SIG-M5 treated with dmso at 0.1 percent for 504 hours (cell line): Measurements from ENCODE around the gene CCDC87.
A peak's percentile ranks its signal among the peaks of the same experiment; 100 is the strongest.
"Not testable (repeated sequence)": the region's sequence is repeated elsewhere in the genome, so short reads cannot be mapped to it uniquely, and the experiment has no call there.

Experiments used
- DNase-seq: peaks from one replicate; lab custom pipeline; 2025; ENCODE audit not compliant: unreplicated experiment; lab: John Stamatoyannopoulos, UW

CCDC87 gene

GRCh38 chr11:66585447-66585846 is 7.4 kb downstream of the CCDC87 start:
- not testable (repeated sequence) for DNase-seq

- DNase-seq: not testable (repeated sequence)
Observed at GRCh38 chr11:66582565-66583147, 10.2 kb downstream of the CCDC87 start.

- DNase-seq: no peak
Observed at GRCh38 chr11:66581261-66581660, 11.6 kb downstream of the CCDC87 start.

- no peak for DNase-seq
Observed at GRCh38 chr11:66580803-66581202, 12.1 kb downstream of the CCDC87 start.

- no peak for DNase-seq
Observed at GRCh38 chr11:66579017-66579606, 13.8 kb downstream of the CCDC87 start.

- DNase-seq: no peak
Observed at GRCh38 chr11:66570850-66571180, 22.0 kb downstream of the CCDC87 start.

- no peak for DNase-seq
Observed at GRCh38 chr11:66570079-66570849, 22.6 kb downstream of the CCDC87 start.

- DNase-seq: no peak
Observed at GRCh38 chr11:66569076-66569475, 23.8 kb downstream of the CCDC87 start.

- DNase-seq: peak; percentile 33
Observed at GRCh38 chr11:66568124-66568916, 24.5 kb downstream of the CCDC87 start, which contains the start of gene CTSF. Gene CTSF, minus strand, starts transcription at chr11:66568606. Its CDS starts 120 bp downstream, at chr11:66568486.

GRCh38 chr11:66567787-66568123 is 25.1 kb downstream of the CCDC87 start:
- DNase-seq: no peak

- no peak for DNase-seq
Observed at GRCh38 chr11:66566221-66566620, 26.6 kb downstream of the CCDC87 start.

GRCh38 chr11:66564984-66565383 is 27.9 kb downstream of the CCDC87 start:
- no peak for DNase-seq

GRCh38 chr11:66564538-66564937 is 28.3 kb downstream of the CCDC87 start:
- DNase-seq: no peak

GRCh38 chr11:66563832-66564231 is 29.0 kb downstream of the CCDC87 start:
- DNase-seq: no peak

GRCh38 chr11:66562907-66563583 is 29.8 kb downstream of the CCDC87 start:
- no peak for DNase-seq

GRCh38 chr11:66562275-66562674 is 30.6 kb downstream of the CCDC87 start:
- DNase-seq: no peak

- DNase-seq: no peak
Observed at GRCh38 chr11:66561975-66562248, 31.0 kb downstream of the CCDC87 start.

GRCh38 chr11:66561178-66561974 is 31.5 kb downstream of the CCDC87 start:
- DNase-seq: no peak

- DNase-seq: no peak
Observed at GRCh38 chr11:66559866-66560676, 32.8 kb downstream of the CCDC87 start.
